ENCODE measurements around the gene NME1. TPM values are rescaled to one million over a fixed set of nuclear protein-coding genes. Genes with fewer than 3 reads are reported as not detected.
A peak's percentile ranks its signal among the peaks of the same experiment; 100 is the strongest.

Gene NME1
- total and polyA plus RNA-seq, 9 of the 15 experiments (the other 6 are each of a cell fraction or from before 2014, with no cell fraction given), result 449 to 1,588 (median 604) TPM

DNA sequence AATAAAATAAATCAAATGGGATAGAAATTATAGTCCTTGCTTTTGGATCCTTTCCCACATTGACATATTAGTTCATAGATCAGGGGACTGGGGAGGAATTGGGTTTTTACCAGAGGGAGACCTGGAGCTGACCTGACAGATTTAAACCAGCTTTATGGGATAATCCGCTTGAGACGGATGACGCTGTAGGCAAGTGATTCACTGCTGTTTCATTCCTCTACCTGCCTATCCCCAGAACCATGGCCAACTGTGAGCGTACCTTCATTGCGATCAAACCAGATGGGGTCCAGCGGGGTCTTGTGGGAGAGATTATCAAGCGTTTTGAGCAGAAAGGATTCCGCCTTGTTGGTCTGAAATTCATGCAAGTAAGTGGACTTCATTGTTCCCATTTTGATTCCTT is 2.1 kb downstream of the NME1 start:
- DNase-seq (ENCODE audit: extremely low read depth in 1 of 4, low spot score in 3 of 4) (no peak), ATAC-seq (no peak), FAIRE-seq (no peak)
- no peak for TF ChIP-seq CHD1 (IDR thresholded peaks at IDR 0.05; ENCODE audit: low read length)
- H3K27ac ChIP-seq (ENCODE audit: extremely low read depth, low read depth, low read length), result no peak overlapping the region
- intact Hi-C loops (cut with micrococcal nuclease) (no loop called here), in situ Hi-C loops (cut with MboI) (loop anchor here (10.0 kb wide), 1 partner anchor 291 kb away; the partner anchor contains the start of gene TOB1)
- CTCF ChIA-PET (ENCODE audit: low intra/inter-chr PET ratio), result no interaction called here
- H3K9me1 ChIP-seq (ENCODE audit: control insufficient read depth, insufficient read depth, low read length), result no peaks in the 10 kb centered on the region
- POLR2A ChIA-PET, result interaction anchor here (0.7 to 3.1 kb wide), 4 partner anchors 7 to 199 kb away, joined by 3 to 23 read pairs (median 6); no protein-coding TSS in a partner anchor
- H2AFZ ChIP-seq (ENCODE audit: low read depth, low read length), result no peak overlapping the region
- peak overlapping the region; percentile 12 to 57; a peak in 2 of 4 replicates for H3K9ac ChIP-seq (ENCODE audit: insufficient read depth in 1 of 2, low read depth in 2 of 2, low read length in 2 of 2)
- no peaks in the 10 kb centered on the region for H3K27me3 ChIP-seq (ENCODE audit: control insufficient read depth in 2 of 2, insufficient read depth in 2 of 2, low read length in 2 of 2)
- H3K4me1 ChIP-seq (replicated peaks in 1 of 2; ENCODE audit: control insufficient read depth in 2 of 2, insufficient read depth in 2 of 2, low read length in 2 of 2), result peaks cover 5 to 15% of the 10 kb centered on the region in 2 experiments; a peak in 4 of 5 replicates
- peaks cover 68% of the 10 kb centered on the region for H3K79me2 ChIP-seq (ENCODE audit: control insufficient read depth, insufficient read depth, low read length)
- H3K4me3 ChIP-seq, result no peak overlapping the region; the same call in 1 of the 2 replicates
- no TSS peak for BruUV-seq (replicated peaks)
- H3K36me3 ChIP-seq (ENCODE audit: control insufficient read depth, insufficient read depth, low read length), result peaks cover 55% of the 10 kb centered on the region
- H3K9me3 ChIP-seq (replicated peaks; ENCODE audit: control insufficient read depth, insufficient read depth, low read depth, low read length), result no peaks in the 10 kb centered on the region
- 96% methylated on average over 8 of the region's 8 CpGs for WGBS (ENCODE audit: insufficient coverage, low coverage, missing lambda C conversion rate)
- no peak overlapping the region for H3K4me2 ChIP-seq (ENCODE audit: insufficient read depth, low read length)
- H4K20me1 ChIP-seq (replicated peaks; ENCODE audit: control insufficient read depth, insufficient read depth, low read length), result 0 out of 2 replicates have a peak, but pooled peaks cover 4% of the 10 kb centered on the region

DNA sequence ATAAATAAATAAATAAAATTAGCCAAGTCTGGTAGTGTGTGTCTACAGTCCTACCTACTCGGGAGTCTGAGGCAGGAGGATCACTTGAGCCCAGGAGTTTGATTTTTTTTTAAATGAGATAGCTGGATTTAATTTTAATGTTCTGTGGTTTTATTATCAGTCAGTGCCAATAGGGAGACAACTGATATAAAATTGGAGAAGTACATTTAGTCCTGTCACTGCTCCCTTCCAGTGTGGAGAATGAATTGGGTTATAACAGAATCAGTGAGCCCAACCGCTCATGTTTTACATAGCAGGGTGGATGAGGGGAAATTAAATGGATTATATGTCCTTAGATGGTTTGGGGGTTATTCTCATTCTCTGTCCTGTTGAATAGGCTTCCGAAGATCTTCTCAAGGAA is 6.2 kb downstream of the NME1 start:
- ATAC-seq, result no peak
- CTCF ChIA-PET (ENCODE audit: low intra/inter-chr PET ratio), result no interaction called here
- peaks cover 86% of the 10 kb centered on the region for H3K36me3 ChIP-seq (ENCODE audit: control insufficient read depth, insufficient read depth, low read length)
- TF ChIP-seq RNF2 (IDR thresholded peaks at IDR 0.05) (no peak), ZZZ3 (IDR thresholded peaks at IDR 0.05) (no peak), PHF8 (IDR thresholded peaks at IDR 0.05; ENCODE audit: borderline replicate concordance, low read length) (no peak), JUND (IDR thresholded peaks at IDR 0.05; ENCODE audit: borderline replicate concordance, low read depth, low read length) (no peak), JUND (tag; IDR thresholded peaks at IDR 0.05; ENCODE audit: borderline replicate concordance, low read depth, low read length) (no peak), BRD4 (IDR thresholded peaks at IDR 0.05) (no peak)
- TF ChIP-seq, protein P1, sequence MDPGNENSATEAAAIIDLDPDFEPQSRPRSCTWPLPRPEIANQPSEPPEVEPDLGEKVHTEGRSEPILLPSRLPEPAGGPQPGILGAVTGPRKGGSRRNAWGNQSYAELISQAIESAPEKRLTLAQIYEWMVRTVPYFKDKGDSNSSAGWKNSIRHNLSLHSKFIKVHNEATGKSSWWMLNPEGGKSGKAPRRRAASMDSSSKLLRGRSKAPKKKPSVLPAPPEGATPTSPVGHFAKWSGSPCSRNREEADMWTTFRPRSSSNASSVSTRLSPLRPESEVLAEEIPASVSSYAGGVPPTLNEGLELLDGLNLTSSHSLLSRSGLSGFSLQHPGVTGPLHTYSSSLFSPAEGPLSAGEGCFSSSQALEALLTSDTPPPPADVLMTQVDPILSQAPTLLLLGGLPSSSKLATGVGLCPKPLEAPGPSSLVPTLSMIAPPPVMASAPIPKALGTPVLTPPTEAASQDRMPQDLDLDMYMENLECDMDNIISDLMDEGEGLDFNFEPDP (CRISPR knock-in tag; IDR thresholded peaks at IDR 0.05), result no peak
- TF ChIP-seq, protein P2, sequence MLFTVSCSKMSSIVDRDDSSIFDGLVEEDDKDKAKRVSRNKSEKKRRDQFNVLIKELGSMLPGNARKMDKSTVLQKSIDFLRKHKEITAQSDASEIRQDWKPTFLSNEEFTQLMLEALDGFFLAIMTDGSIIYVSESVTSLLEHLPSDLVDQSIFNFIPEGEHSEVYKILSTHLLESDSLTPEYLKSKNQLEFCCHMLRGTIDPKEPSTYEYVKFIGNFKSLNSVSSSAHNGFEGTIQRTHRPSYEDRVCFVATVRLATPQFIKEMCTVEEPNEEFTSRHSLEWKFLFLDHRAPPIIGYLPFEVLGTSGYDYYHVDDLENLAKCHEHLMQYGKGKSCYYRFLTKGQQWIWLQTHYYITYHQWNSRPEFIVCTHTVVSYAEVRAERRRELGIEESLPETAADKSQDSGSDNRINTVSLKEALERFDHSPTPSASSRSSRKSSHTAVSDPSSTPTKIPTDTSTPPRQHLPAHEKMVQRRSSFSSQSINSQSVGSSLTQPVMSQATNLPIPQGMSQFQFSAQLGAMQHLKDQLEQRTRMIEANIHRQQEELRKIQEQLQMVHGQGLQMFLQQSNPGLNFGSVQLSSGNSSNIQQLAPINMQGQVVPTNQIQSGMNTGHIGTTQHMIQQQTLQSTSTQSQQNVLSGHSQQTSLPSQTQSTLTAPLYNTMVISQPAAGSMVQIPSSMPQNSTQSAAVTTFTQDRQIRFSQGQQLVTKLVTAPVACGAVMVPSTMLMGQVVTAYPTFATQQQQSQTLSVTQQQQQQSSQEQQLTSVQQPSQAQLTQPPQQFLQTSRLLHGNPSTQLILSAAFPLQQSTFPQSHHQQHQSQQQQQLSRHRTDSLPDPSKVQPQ (CRISPR knock-in tag; IDR thresholded peaks at IDR 0.05; ENCODE audit: borderline replicate concordance), result no peak
- TF ChIP-seq, protein P3, sequence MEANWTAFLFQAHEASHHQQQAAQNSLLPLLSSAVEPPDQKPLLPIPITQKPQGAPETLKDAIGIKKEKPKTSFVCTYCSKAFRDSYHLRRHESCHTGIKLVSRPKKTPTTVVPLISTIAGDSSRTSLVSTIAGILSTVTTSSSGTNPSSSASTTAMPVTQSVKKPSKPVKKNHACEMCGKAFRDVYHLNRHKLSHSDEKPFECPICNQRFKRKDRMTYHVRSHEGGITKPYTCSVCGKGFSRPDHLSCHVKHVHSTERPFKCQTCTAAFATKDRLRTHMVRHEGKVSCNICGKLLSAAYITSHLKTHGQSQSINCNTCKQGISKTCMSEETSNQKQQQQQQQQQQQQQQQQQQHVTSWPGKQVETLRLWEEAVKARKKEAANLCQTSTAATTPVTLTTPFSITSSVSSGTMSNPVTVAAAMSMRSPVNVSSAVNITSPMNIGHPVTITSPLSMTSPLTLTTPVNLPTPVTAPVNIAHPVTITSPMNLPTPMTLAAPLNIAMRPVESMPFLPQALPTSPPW (CRISPR knock-in tag; IDR thresholded peaks at IDR 0.05), result no peak

More for the DNA sequence above, 6.2 kb downstream of the NME1 start:
- Histone ChIP-seq H3K79me2 (ENCODE audit: control insufficient read depth, insufficient read depth, low read length) (peaks cover 56% of the 10 kb centered on the region), H3K27me3 (ENCODE audit: control insufficient read depth in 2 of 2, insufficient read depth in 2 of 2, low read length in 2 of 2) (no peaks in the 10 kb centered on the region), H3K9me3 (replicated peaks; ENCODE audit: control insufficient read depth, insufficient read depth, low read depth, low read length) (no peaks in the 10 kb centered on the region), H3K27ac (ENCODE audit: extremely low read depth, low read depth, low read length) (no peak overlapping the region), H3K4me1 (replicated peaks in 1 of 2; ENCODE audit: control insufficient read depth in 2 of 2, insufficient read depth in 2 of 2, low read length in 2 of 2) (peaks cover 0 to 8% of the 10 kb centered on the region in 2 experiments; a peak in 3 of 5 replicates), H3K9me1 (ENCODE audit: control insufficient read depth, insufficient read depth, low read length) (peaks cover 4% of the 10 kb centered on the region), H4K20me1 (replicated peaks; ENCODE audit: control insufficient read depth, insufficient read depth, low read length) (0 out of 2 replicates have a peak, but pooled peaks cover 4% of the 10 kb centered on the region), H3K4me2 (ENCODE audit: insufficient read depth, low read length) (no peak overlapping the region), H3K4me3 (no peak overlapping the region), H3K9ac (ENCODE audit: insufficient read depth in 1 of 2, low read depth in 2 of 2, low read length in 2 of 2) (no peak overlapping the region), H2AFZ (ENCODE audit: low read depth, low read length) (no peak overlapping the region)
- WGBS (ENCODE audit: insufficient coverage, low coverage, missing lambda C conversion rate), result 83% methylated on average over 3 of the region's 3 CpGs
- no TSS peak for BruUV-seq (replicated peaks)
- intact Hi-C loops (cut with micrococcal nuclease) (no loop called here), in situ Hi-C loops (cut with MboI) (loop anchor here (10.0 kb wide), 1 partner anchor 295 kb away; the partner anchor contains the start of gene TOB1)
- no peak for FAIRE-seq
- POLR2A ChIA-PET, result interaction anchor here (0.6 kb wide), 1 partner anchor 164 kb away, joined by 3 read pairs; no protein-coding TSS in a partner anchor
- no peak for DNase-seq (ENCODE audit: extremely low read depth in 1 of 4, low spot score in 3 of 4)

Measured in K562 (cell line).